K562 treated with DMSO at 1 percent for 24 hours (cell line): ENCODE data around the gene PATE4. TPM values are rescaled to one million over a fixed set of nuclear protein-coding genes. Genes with fewer than 3 reads are reported as not detected.

ENCODE experiments used
- total RNA-seq: library from RNA; unstranded; fragments of 300-600 nt; gene quantifications from 2 replicates; pipeline ENCODE4 v1.2.3, GENCODE V29; 2022; ENCODE audit warnings: low read depth; ENCODE audit not compliant: insufficient read depth

The PATE4 gene
- not detected in 2 replicates for total RNA-seq

GRCh38 chr11:125833016-125833415 is at the start of gene PATE4:
PATE4 (plus strand) TSS chr11:125833316; CDS start chr11:125833360, 44 bp downstream.

GRCh38 chr11:125787827-125788226 is 45.3 kb upstream of the PATE4 start, which contains the start of gene PATE3:
PATE3 (plus strand) TSS chr11:125788127; CDS start chr11:125788152, 25 bp downstream.

GRCh38 chr11:125887373-125888324 is 54.5 kb downstream of the PATE4 start, which contains the start of gene HYLS1:
HYLS1 (plus strand) TSS chr11:125887668; CDS start chr11:125899369, 11,701 bp downstream.

Other genes starting within 250 kb of the PATE4 start
- 115 TPM in 2 replicates for gene STT3A, start 240.5 kb upstream of the PATE4 start, total RNA-seq
- 54.4 and 60.7 TPM in 2 replicates for gene CHEK1, start 208.2 kb upstream of the PATE4 start, total RNA-seq
- gene ACRV1, start 152.5 kb upstream of the PATE4 start, total RNA-seq = 0.15 TPM in 1 of 2 replicates, not detected in the other
- not detected in 2 replicates for gene PATE1, start 87.0 kb upstream of the PATE4 start, total RNA-seq
- gene PATE2, start 54.5 kb upstream of the PATE4 start, total RNA-seq = not detected in 2 replicates
- not detected in 2 replicates for gene PATE3, start 45.2 kb upstream of the PATE4 start, total RNA-seq
- gene HYLS1, start 54.4 kb downstream of the PATE4 start, total RNA-seq = 6.4 and 7.0 TPM in 2 replicates
- gene PUS3, start 69.9 kb downstream of the PATE4 start, total RNA-seq = 9.1 and 11.8 TPM in 2 replicates
- 0.23 TPM in 1 of 2 replicates, not detected in the other for gene DDX25, start 71.2 kb downstream of the PATE4 start, total RNA-seq
- not detected in 2 replicates for gene VSIG10L2, start 112.7 kb downstream of the PATE4 start, total RNA-seq
- gene CDON, start 229.6 kb downstream of the PATE4 start, total RNA-seq = 1.1 and 1.6 TPM in 2 replicates